ENCODE measurements around the gene RORC. TPM values are rescaled to one million over a fixed set of nuclear protein-coding genes. Genes with fewer than 3 reads are reported as not detected.
A peak's percentile ranks its signal among the peaks of the same experiment; 100 is the strongest.

The RORC gene
- total RNA-seq, 1 donor from 2014 or later = not detected

DNA sequence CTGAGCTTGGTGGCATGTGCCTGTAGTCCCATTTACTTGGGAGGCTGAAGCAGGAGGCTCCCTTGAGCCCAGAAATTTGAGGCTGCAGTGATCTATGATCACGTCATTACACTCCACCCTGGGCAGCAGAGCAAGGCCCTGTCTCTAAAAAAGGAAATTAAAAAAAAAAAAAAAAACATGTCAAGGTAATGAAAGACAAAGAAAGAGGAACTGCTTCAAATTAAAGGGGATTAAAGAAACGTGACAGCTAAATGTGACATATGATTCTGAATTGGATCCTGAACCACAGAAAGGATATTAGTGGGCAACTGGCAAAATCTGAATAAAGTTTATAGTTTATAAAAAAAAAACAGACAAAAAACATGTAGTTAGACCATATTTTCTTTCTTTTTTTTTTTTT, 11.8 kb upstream of the RORC start:
- Histone ChIP-seq H4K20me1 (ENCODE audit: insufficient read depth, low read length) (peaks cover 7% of the 10 kb centered on the region), H3K27ac (ENCODE audit: low read depth, low read length) (no peak overlapping the region), H3K79me2 (ENCODE audit: insufficient read depth, low read length) (no peaks in the 10 kb centered on the region), H3K4me2 (ENCODE audit: low read length) (no peak overlapping the region), H3K27me3 (ENCODE audit: insufficient read depth, low read length) (peaks cover 15% of the 10 kb centered on the region), H3K4me1 (ENCODE audit: insufficient read depth, low read length) (peaks cover 30% of the 10 kb centered on the region), H3K9me3 (ENCODE audit: insufficient read depth, low read depth, low read length) (no peaks in the 10 kb centered on the region), H2AFZ (ENCODE audit: low read depth, low read length) (no peak overlapping the region), H3K36me3 (ENCODE audit: insufficient read depth, low read length) (no peaks in the 10 kb centered on the region), H3K4me3 (ENCODE audit: insufficient read depth, low read depth, low read length) (no peak overlapping the region), H3K9ac (ENCODE audit: low read length) (no peak overlapping the region)
- H3K4me3 Mint-ChIP-seq (ENCODE audit: unreplicated experiment) = no peak overlapping the region
- FAIRE-seq (no peak), DNase-seq (ENCODE audit: low read depth) (no peak)
- H3K36me3 Mint-ChIP-seq (ENCODE audit: low read depth, unreplicated experiment) = no peaks in the 10 kb centered on the region
- H3K9me3 Mint-ChIP-seq (ENCODE audit: unreplicated experiment) = no peaks in the 10 kb centered on the region
- no peak for TF ChIP-seq CTCF (IDR thresholded peaks at IDR 0.05; ENCODE audit: insufficient read depth, low read depth, low read length)
- no peak for TF ChIP-seq EZH2 (IDR thresholded peaks at IDR 0.05; ENCODE audit: insufficient read depth, low read length)
- peaks cover 12% of the 10 kb centered on the region for H3K27me3 Mint-ChIP-seq (ENCODE audit: low read depth, unreplicated experiment)
- H3K27ac Mint-ChIP-seq (ENCODE audit: unreplicated experiment) = no peak overlapping the region
- peaks cover 34% of the 10 kb centered on the region for H3K4me1 Mint-ChIP-seq (ENCODE audit: low read depth, unreplicated experiment)

GRCh38 chr1:151841141-151841540, 9.5 kb upstream of the RORC start:
- H3K9ac ChIP-seq (ENCODE audit: low read length) = no peak overlapping the region
- peaks cover 30% of the 10 kb centered on the region for H3K4me1 ChIP-seq (ENCODE audit: insufficient read depth, low read length)
- Mint-ChIP-seq H3K27me3 (ENCODE audit: low read depth, unreplicated experiment) (peaks cover 9% of the 10 kb centered on the region), H3K4me1 (ENCODE audit: low read depth, unreplicated experiment) (peaks cover 38% of the 10 kb centered on the region), H3K4me3 (ENCODE audit: unreplicated experiment) (peak overlapping the region; percentile 36), H3K9me3 (ENCODE audit: unreplicated experiment) (no peaks in the 10 kb centered on the region), H3K27ac (ENCODE audit: unreplicated experiment) (peak overlapping the region; percentile 13), H3K36me3 (ENCODE audit: low read depth, unreplicated experiment) (no peaks in the 10 kb centered on the region)
- TF ChIP-seq EZH2 (IDR thresholded peaks at IDR 0.05; ENCODE audit: insufficient read depth, low read length) (no peak), CTCF (IDR thresholded peaks at IDR 0.05; ENCODE audit: insufficient read depth, low read depth, low read length) (no peak)
- H3K27ac ChIP-seq (ENCODE audit: low read depth, low read length) = no peak overlapping the region
- H4K20me1 ChIP-seq (ENCODE audit: insufficient read depth, low read length) = peaks cover 15% of the 10 kb centered on the region
- no peaks in the 10 kb centered on the region for H3K9me3 ChIP-seq (ENCODE audit: insufficient read depth, low read depth, low read length)
- peaks cover 21% of the 10 kb centered on the region for H3K27me3 ChIP-seq (ENCODE audit: insufficient read depth, low read length)
- no peak overlapping the region for H2AFZ ChIP-seq (ENCODE audit: low read depth, low read length)
- H3K79me2 ChIP-seq (ENCODE audit: insufficient read depth, low read length) = no peaks in the 10 kb centered on the region
- no peaks in the 10 kb centered on the region for H3K36me3 ChIP-seq (ENCODE audit: insufficient read depth, low read length)
- H3K4me2 ChIP-seq (ENCODE audit: low read length) = peak overlapping the region; percentile 81
- no peak overlapping the region for H3K4me3 ChIP-seq (ENCODE audit: insufficient read depth, low read depth, low read length)
- DNase-seq (ENCODE audit: low read depth) (peak; percentile 83), FAIRE-seq (peak; percentile 20)

DNA sequence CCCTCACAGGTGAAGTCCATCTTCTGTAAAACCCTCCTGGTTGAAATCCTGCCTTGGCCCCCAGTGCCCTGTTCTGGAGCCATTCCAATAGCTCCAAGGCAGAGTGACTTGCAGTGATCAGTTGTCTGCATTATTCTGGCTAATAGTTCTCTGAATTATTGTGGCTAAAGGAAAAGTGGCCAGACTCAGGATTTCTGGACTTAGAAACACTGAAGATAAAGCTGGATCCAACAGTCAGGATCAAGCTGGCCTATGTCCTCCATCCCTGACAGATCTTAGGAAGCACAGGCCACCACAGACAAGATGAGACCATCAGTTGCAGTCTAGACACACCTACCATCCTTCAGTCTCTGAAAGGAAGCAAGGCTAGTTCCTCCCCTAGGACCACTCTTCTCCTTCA, 8.8 kb upstream of the RORC start:
- Mint-ChIP-seq H3K4me3 (ENCODE audit: unreplicated experiment) (peak overlapping the region; percentile 31), H3K4me1 (ENCODE audit: low read depth, unreplicated experiment) (peaks cover 35% of the 10 kb centered on the region), H3K27ac (ENCODE audit: unreplicated experiment) (peak overlapping the region; percentile 28), H3K27me3 (ENCODE audit: low read depth, unreplicated experiment) (peaks cover 11% of the 10 kb centered on the region), H3K9me3 (ENCODE audit: unreplicated experiment) (no peaks in the 10 kb centered on the region), H3K36me3 (ENCODE audit: low read depth, unreplicated experiment) (no peaks in the 10 kb centered on the region)
- Histone ChIP-seq H3K79me2 (ENCODE audit: insufficient read depth, low read length) (no peaks in the 10 kb centered on the region), H2AFZ (ENCODE audit: low read depth, low read length) (no peak overlapping the region), H3K36me3 (ENCODE audit: insufficient read depth, low read length) (no peaks in the 10 kb centered on the region), H3K27ac (ENCODE audit: low read depth, low read length) (no peak overlapping the region), H3K9me3 (ENCODE audit: insufficient read depth, low read depth, low read length) (no peaks in the 10 kb centered on the region), H3K4me3 (ENCODE audit: insufficient read depth, low read depth, low read length) (no peak overlapping the region), H3K9ac (ENCODE audit: low read length) (no peak overlapping the region), H3K4me2 (ENCODE audit: low read length) (peak overlapping the region; percentile 81), H3K27me3 (ENCODE audit: insufficient read depth, low read length) (peaks cover 21% of the 10 kb centered on the region), H3K4me1 (ENCODE audit: insufficient read depth, low read length) (peaks cover 27% of the 10 kb centered on the region), H4K20me1 (ENCODE audit: insufficient read depth, low read length) (peaks cover 15% of the 10 kb centered on the region)
- no peak for TF ChIP-seq EZH2 (IDR thresholded peaks at IDR 0.05; ENCODE audit: insufficient read depth, low read length)
- no peak for TF ChIP-seq CTCF (IDR thresholded peaks at IDR 0.05; ENCODE audit: insufficient read depth, low read depth, low read length)
- DNase-seq (ENCODE audit: low read depth) (no peak), FAIRE-seq (no peak)
